ENCODE data around the gene XPOT. TPM values are rescaled to one million over a fixed set of nuclear protein-coding genes. Genes with fewer than 3 reads are reported as not detected.

XPOT gene
- total RNA-seq, 2 donors from 2014 or later = 94.9 to 100 TPM

DNA sequence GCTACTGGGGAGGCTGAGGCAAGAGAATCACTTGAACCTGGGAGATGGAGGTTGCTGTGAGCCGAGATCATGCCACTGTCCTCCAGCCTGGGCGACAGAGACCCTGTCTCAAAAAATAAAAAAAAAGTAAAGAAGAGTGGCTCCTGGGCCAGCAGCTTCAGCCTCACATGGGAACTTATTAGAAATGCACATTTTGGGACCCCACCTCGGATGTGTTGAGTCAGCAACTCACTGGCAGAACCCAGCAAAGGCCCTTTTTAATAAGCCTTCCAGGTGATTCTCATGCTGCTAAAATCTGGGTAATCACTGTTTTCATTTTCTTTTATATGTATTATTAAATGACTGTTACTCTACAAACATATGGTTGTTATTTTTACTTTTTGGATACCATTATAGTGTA is 89.3 kb downstream of the XPOT start:
- Histone ChIP-seq H3K9ac (ENCODE audit: extremely low read depth, low read length, poor library complexity, severe bottlenecking) (no peak overlapping the region), H3K4me1 (ENCODE audit: control insufficient read depth, insufficient read depth, low read length) (no peaks in the 10 kb centered on the region), H3K27ac (ENCODE audit: low read depth, low read length) (no peak overlapping the region), H3K27me3 (ENCODE audit: control insufficient read depth, insufficient read depth, low read length, poor library complexity, severe bottlenecking) (no peaks in the 10 kb centered on the region), H3K9me3 (ENCODE audit: control insufficient read depth, low read length) (no peaks in the 10 kb centered on the region), H3K36me3 (ENCODE audit: control insufficient read depth, insufficient read depth, low read length) (peaks cover 81% of the 10 kb centered on the region), H3K4me3 (ENCODE audit: low read length) (no peak overlapping the region)
- 93 to 94% methylated on average over 3 of the region's 3 CpGs for whole genome bisulfite sequencing, 2 experiments (ENCODE audit: insufficient coverage in 1 of 2, insufficient read length in 1 of 2)
- DNase-seq = no peak
- Mint-ChIP-seq H3K9me3 (no peaks in the 10 kb centered on the region), H3K27me3 (ENCODE audit: insufficient read depth) (no peaks in the 10 kb centered on the region), H3K4me3 (no peak overlapping the region), H3K36me3 (ENCODE audit: low read depth) (peaks cover 61% of the 10 kb centered on the region), H3K27ac (no peak overlapping the region), H3K4me1 (no peaks in the 10 kb centered on the region)
- TF ChIP-seq, protein P1, sequence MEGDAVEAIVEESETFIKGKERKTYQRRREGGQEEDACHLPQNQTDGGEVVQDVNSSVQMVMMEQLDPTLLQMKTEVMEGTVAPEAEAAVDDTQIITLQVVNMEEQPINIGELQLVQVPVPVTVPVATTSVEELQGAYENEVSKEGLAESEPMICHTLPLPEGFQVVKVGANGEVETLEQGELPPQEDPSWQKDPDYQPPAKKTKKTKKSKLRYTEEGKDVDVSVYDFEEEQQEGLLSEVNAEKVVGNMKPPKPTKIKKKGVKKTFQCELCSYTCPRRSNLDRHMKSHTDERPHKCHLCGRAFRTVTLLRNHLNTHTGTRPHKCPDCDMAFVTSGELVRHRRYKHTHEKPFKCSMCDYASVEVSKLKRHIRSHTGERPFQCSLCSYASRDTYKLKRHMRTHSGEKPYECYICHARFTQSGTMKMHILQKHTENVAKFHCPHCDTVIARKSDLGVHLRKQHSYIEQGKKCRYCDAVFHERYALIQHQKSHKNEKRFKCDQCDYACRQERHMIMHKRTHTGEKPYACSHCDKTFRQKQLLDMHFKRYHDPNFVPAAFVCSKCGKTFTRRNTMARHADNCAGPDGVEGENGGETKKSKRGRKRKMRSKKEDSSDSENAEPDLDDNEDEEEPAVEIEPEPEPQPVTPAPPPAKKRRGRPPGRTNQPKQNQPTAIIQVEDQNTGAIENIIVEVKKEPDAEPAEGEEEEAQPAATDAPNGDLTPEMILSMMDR (conservative IDR thresholded peaks at IDR 0.05) = no peak

DNA sequence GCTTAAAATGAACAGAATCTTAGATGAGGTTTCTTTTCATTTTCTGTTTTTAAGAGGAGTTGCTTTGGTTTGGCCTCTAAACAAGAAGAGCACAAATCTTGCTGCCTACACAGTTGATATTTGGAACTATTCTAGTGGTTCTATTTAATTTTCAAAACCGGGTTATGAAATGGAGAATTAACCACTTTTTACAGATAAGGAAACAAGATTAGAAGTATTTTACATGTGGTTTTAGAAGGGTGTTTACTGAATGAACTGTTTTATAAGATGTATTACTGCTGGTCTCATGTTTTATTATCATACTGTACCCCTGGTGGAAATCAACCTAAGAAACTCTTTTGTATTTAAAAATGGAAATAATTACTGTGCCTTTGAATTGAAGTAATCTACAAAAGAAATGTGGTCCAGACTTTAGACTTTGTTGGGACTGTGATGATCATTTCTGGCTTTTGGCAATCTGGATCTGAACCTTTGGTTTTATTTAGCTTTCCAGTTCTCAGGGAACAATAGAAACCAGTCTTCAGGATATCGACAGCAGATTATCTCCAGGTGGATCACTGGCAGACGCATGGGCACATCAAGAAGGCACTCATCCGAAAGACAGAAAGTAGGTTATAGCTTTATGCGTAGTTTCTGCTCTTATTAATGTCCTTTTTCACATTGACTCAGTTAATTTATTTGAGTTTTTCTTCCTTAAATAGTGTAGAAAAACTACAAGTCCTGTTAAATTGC is 91.0 kb downstream of the XPOT start:
- peak overlapping the region; percentile 15 for H3K27ac Mint-ChIP-seq
- peaks cover 79% of the 10 kb centered on the region for H3K36me3 ChIP-seq (ENCODE audit: control insufficient read depth, insufficient read depth, low read length)
- no peak overlapping the region for H3K4me3 ChIP-seq (ENCODE audit: low read length)
- no peaks in the 10 kb centered on the region for H3K4me1 Mint-ChIP-seq
- peaks cover 57% of the 10 kb centered on the region for H3K36me3 Mint-ChIP-seq (ENCODE audit: low read depth)
- H3K9me3 Mint-ChIP-seq = no peaks in the 10 kb centered on the region
- no peaks in the 10 kb centered on the region for H3K9me3 ChIP-seq (ENCODE audit: control insufficient read depth, low read length)
- H3K27ac ChIP-seq (ENCODE audit: low read depth, low read length) = no peak overlapping the region
- TF ChIP-seq, protein P1 (conservative IDR thresholded peaks at IDR 0.05) = no peak
- no peak overlapping the region for H3K9ac ChIP-seq (ENCODE audit: extremely low read depth, low read length, poor library complexity, severe bottlenecking)
- no peak for DNase-seq
- no peaks in the 10 kb centered on the region for H3K4me1 ChIP-seq (ENCODE audit: control insufficient read depth, insufficient read depth, low read length)
- 90 to 100% methylated on average over 4 to 5 of the region's 5 CpGs for WGBS, 2 experiments (ENCODE audit: insufficient coverage in 1 of 2, insufficient read length in 1 of 2)
- no peak overlapping the region for H3K4me3 Mint-ChIP-seq
- no peaks in the 10 kb centered on the region for H3K27me3 Mint-ChIP-seq (ENCODE audit: insufficient read depth)
- no peaks in the 10 kb centered on the region for H3K27me3 ChIP-seq (ENCODE audit: control insufficient read depth, insufficient read depth, low read length, poor library complexity, severe bottlenecking)

DNA sequence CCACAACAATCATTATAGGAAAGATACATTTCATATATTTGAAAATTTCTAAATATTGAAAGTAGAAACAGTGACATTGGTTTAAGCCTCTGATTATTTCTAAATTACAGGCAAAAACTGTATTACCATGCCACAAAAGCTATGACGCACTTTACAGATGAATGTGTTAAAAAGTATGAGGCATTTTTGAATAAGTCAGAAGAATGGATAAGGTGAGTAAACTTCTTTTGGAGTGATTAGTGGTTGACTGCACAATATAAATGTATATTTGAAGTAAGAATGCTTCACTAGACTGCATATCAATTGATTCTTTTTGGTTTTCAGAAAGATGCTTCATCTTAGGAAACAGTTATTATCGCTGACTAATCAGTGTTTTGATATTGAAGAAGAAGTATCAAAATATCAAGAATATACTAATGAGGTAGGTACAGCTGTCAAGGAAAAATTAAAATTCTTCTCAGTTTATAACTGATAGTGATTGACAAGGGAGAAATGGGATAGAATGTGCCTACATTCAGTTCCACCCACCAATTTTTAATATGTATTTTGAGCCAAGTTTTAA is 92.7 kb downstream of the XPOT start:
- Mint-ChIP-seq H3K9me3 (no peaks in the 10 kb centered on the region), H3K36me3 (ENCODE audit: low read depth) (peaks cover 54% of the 10 kb centered on the region), H3K4me1 (no peaks in the 10 kb centered on the region), H3K27me3 (ENCODE audit: insufficient read depth) (no peaks in the 10 kb centered on the region), H3K27ac (no peak overlapping the region), H3K4me3 (no peak overlapping the region)
- TF ChIP-seq, protein P1 (conservative IDR thresholded peaks at IDR 0.05) = no peak
- Histone ChIP-seq H3K4me1 (ENCODE audit: control insufficient read depth, insufficient read depth, low read length) (no peaks in the 10 kb centered on the region), H3K9ac (ENCODE audit: extremely low read depth, low read length, poor library complexity, severe bottlenecking) (no peak overlapping the region), H3K27me3 (ENCODE audit: control insufficient read depth, insufficient read depth, low read length, poor library complexity, severe bottlenecking) (no peaks in the 10 kb centered on the region), H3K27ac (ENCODE audit: low read depth, low read length) (no peak overlapping the region), H3K9me3 (ENCODE audit: control insufficient read depth, low read length) (no peaks in the 10 kb centered on the region), H3K36me3 (ENCODE audit: control insufficient read depth, insufficient read depth, low read length) (peaks cover 79% of the 10 kb centered on the region), H3K4me3 (ENCODE audit: low read length) (no peak overlapping the region)
- 100% methylated on average over 2 of the region's 2 CpGs; no CpG with 5 or more reads in 1 of the 2 experiments for WGBS, 2 experiments (ENCODE audit: insufficient coverage in 1 of 2, insufficient read length in 1 of 2)
- no peak for DNase-seq
